Metanephros (tissue), 1 donor: ENCODE results near the gene LGALS8. TPM values are rescaled to one million over a fixed set of nuclear protein-coding genes. Genes with fewer than 3 reads are reported as not detected.

Experiments
- total RNA-seq: library from RNA; depleted of rRNA; stranded (reverse); fragments of >200 nt; gene quantifications from one replicate; pipeline ENCODE4 v1.2.3, GENCODE V29; 2014

LGALS8 gene
- total RNA-seq: 95.3 TPM

GRCh38 chr1:236523704-236524141 lies at the start of gene LGALS8:
Gene LGALS8 (plus strand): TSS chr1:236523982. CDS start chr1:236526071, 2,089 bp downstream.

Other genes starting within 250 kb of the LGALS8 start
- gene ERO1B, start 242.0 kb upstream of the LGALS8 start, total RNA-seq: 8.5 TPM
- 4.6 TPM for gene EDARADD, start 129.7 kb upstream of the LGALS8 start, total RNA-seq
- 33.2 TPM for gene HEATR1, start 80.5 kb downstream of the LGALS8 start, total RNA-seq
- 157 TPM for gene ACTN2, start 162.5 kb downstream of the LGALS8 start, total RNA-seq